H1 (cell line): ENCODE data around the gene ARL8A. TPM values are rescaled to one million over a fixed set of nuclear protein-coding genes. Genes with fewer than 3 reads are reported as not detected.

Experiments
- CTBP2 ChIP-seq: IDR thresholded peaks from 2 replicates; pipeline ENCODE4 v1.7.0; 2011; ENCODE audit warnings: borderline replicate concordance, mild to moderate bottlenecking, moderate library complexity, mixed read lengths, low read length; ENCODE audit not compliant: insufficient read depth, insufficient read length
- CTCF ChIP-seq, 3 experiments: IDR thresholded peaks; 1 replicate in 2 of 3; 2 replicates in 1 of 3; pipeline versions ENCODE4 v1.5.1 to v1.6.1; 2011; ENCODE audit warnings: low read length in 3 of 3, mild to moderate bottlenecking in 3 of 3, inconsistent platforms in 2 of 3, low read depth in 1 of 3, moderate library complexity in 1 of 3; ENCODE audit not compliant: insufficient read depth in 1 of 3; ENCODE audit errors: control extremely low read depth in 1 of 3
- EP300 ChIP-seq, 2 experiments: IDR thresholded peaks; 1 replicate in 1 of 2; 2 replicates in 1 of 2; pipeline ENCODE4 v1.6.1; 2011 to 2012; ENCODE audit warnings: low read depth in 2 of 2, low read length in 2 of 2, mild to moderate bottlenecking in 2 of 2, borderline replicate concordance in 1 of 2, inconsistent platforms in 1 of 2, moderate library complexity in 1 of 2
- HDAC6 ChIP-seq: IDR thresholded peaks from one replicate; pipeline ENCODE4 v1.7.1; 2012; ENCODE audit warnings: low read depth, mild to moderate bottlenecking, inconsistent platforms, low read length, moderate library complexity
- KDM4A ChIP-seq: IDR thresholded peaks from one replicate; pipeline ENCODE4 v1.7.1; 2012; ENCODE audit warnings: low read depth, mild to moderate bottlenecking, moderate library complexity, low read length, inconsistent platforms; ENCODE audit not compliant: severe bottlenecking
- PHF8 ChIP-seq: fragments of 200-600 bp; sonication (generic); conservative IDR thresholded peaks from 2 replicates; pipeline ENCODE4 v1.7.1; 2012; ENCODE audit warnings: low read depth, mild to moderate bottlenecking, inconsistent platforms, low read length, moderate library complexity
- POLR2A ChIP-seq, 2 experiments: IDR thresholded peaks; 1 replicate in 1 of 2; 2 replicates in 1 of 2; pipeline ENCODE4 v1.6.1; 2011; ENCODE audit warnings: low read depth in 2 of 2, low read length in 2 of 2, mild to moderate bottlenecking in 2 of 2; ENCODE audit errors: control extremely low read depth in 1 of 2
- TAF1 ChIP-seq: IDR thresholded peaks from 2 replicates; pipeline ENCODE4 v1.6.1; 2011; ENCODE audit warnings: mild to moderate bottlenecking, low read depth, low read length
- polyA plus RNA-seq, 7 experiments: library from polyadenylated mRNA; depleted of rRNA in 3 of 7; stranded (reverse) in 5 of 7; unstranded in 2 of 7; fragments of >200 nt in 5 of 7; fragments of 200-250 nt in 2 of 7; gene quantifications; 1 replicate in 5 of 7; 2 replicates in 1 of 7; 4 replicates in 1 of 7; pipeline versions ENCODE4 v1.2.1 to v1.2.3, GENCODE V29; 2011 to 2013; ENCODE audit warnings: missing spikeins in 2 of 7, mixed read lengths in 2 of 7
- total RNA-seq: library from RNA; stranded (reverse); fragmentation: NEBNext Ultra II Directional; extraction: Animal tissue kit (Norgen Biotek cat#: 25700); gene quantifications from 2 replicates; pipeline ENCODE4 v1.2.1, GENCODE V29; 2021

The ARL8A gene
- total and polyA plus RNA-seq, 2 of the 8 experiments (the other 6 are each of a cell fraction or from before 2014, with no cell fraction given): 40.3 to 58.7 TPM

DNA sequence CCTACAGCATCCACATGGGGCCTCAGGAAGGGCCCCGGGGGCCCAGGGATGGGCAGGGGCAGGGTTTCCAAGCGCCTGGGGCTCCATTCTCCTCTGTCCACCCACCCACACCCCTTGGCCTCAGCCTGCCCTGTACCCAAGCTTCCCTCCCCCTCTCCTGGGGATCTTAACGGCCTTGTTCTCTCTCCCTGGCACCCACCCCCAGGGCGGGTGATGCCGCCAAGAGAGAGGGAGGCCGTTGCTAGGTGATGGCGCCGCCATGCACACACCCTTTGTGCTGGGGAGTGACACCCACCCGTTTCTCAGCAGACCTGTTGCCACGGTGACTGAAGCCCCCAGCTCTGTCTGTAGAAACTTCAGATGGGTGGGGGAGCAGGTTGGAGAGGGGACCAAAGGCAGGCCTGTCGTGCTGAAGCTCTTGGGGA is 14.2 kb downstream of the ARL8A start (continued):
- TF ChIP-seq CTCF (IDR thresholded peaks at IDR 0.05; ENCODE audit: control extremely low read depth in 1 of 3, insufficient read depth in 1 of 3, low read depth in 1 of 3, low read length in 3 of 3) (no peak), TAF1 (no peak), HDAC6 (no peak), PHF8 (no peak), KDM4A (no peak), CTBP2 (no peak), EP300 (IDR thresholded peaks at IDR 0.05; ENCODE audit: borderline replicate concordance in 1 of 2, low read depth in 2 of 2, low read length in 2 of 2) (no peak), POLR2A (IDR thresholded peaks at IDR 0.05; ENCODE audit: control extremely low read depth in 1 of 2, low read depth in 2 of 2, low read length in 2 of 2) (no peak)
